Measurements from ENCODE around the gene TRIP13.

Gene TRIP13

GRCh38 chr5:854966-855743 is 37.5 kb upstream of the TRIP13 start:
- DNase-seq, result no peak

DNA sequence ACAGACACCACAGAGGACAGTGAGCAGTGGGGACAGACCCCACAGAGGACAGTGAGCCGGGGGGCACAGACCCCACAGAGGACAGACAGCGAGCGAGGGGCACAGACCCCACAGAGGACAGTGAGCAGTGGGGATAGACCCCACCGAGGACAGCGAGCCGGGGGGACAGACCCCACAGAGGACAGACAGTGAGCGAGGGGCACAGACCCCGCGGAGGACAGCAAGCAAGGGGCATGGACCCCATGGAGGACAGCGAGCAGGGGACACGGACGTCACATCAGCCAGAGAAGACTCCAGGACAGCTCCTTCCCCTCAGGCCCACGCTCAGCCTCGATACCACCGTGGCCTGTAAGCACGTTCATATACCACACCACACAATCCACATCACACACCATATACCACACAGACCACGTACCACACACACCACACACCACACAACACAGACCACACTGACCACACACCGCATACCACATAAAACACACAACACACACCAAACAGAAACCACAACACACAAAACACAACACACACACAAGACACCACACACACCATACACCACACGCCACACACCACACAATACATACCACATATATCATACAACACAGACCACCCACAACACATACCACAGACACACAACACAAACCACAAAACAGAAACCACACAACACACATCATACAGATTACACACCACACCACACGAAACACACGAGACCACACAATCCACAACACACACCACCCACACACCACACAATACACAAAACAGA is 36.7 kb upstream of the TRIP13 start:
- DNase-seq, result no peak

DNA sequence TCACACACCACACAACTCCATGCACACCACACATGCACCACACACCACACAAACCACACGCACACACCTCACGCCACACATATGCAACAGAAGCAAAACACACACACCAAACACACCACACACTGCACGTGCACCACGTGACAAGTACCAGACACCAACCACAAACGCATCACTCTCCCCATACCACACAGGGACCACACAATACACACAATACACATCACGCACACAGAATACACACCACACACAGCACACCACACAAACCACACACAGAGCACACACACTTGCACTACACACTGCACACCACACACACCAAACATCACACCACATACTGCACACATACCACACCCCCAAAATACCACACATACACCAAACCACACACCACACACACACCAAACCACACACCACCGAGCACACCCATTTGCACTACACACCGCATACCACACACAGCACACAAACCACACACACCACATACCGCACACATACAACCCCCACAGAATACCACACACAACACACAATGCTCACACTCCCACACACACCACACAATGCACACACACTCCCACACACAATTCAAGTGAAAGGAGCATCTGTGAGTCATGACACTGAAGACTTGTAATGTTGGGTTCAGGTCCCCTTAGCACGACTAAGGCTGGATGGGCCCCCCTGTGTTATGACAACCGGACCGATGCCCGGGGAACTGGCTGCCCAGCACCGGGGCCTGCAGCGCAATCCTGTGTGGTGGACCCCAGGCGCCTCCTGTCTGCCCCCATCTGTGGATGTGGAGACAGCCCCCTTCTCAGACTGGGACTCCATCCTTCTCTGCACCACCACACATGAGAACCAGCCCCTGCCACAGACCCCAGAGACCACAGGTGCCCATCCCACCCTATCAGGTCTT is 35.9 kb upstream of the TRIP13 start:
- no peak for DNase-seq

- no peak for DNase-seq
These were observed 34.0 kb upstream of the TRIP13 start for GRCh38 chr5:858726-859125.

GRCh38 chr5:859391-859790 is 33.3 kb upstream of the TRIP13 start:
- DNase-seq, result no peak

GRCh38 chr5:859798-860296 is 32.8 kb upstream of the TRIP13 start:
- DNase-seq, result no peak

DNA sequence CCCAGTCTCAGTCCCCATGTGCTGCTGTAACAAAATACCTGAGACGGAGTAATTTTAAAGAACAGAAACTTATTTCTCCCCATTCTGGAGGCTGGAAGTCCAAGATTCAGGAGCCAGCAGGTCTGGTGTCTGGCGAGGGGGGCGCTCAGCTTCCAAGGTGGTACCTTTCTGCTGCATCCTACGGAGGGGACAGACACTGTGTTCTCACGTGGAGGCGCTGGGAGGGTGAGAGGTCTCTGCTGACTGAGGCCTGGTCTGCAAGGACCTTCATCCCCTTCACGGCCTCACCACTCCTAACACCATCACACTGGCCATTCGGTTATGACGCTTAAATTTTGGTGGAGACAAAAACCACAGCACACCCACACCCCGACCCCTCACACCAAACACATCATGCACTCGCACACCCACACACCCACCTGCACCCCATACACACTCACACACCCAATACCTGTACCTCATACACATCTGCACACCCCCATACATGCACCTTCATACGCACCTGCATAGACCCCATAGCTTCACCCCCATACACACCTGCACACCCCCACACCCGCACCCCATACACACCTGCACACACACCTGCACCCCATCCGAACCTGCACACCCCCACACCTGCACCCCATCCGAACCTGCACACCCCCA is 32.1 kb upstream of the TRIP13 start:
- DNase-seq, result no peak

- DNase-seq, result no peak
These were observed 31.0 kb upstream of the TRIP13 start for GRCh38 chr5:861442-862366.

GRCh38 chr5:862367-863243 is 30.1 kb upstream of the TRIP13 start:
- no peak for DNase-seq

DNA sequence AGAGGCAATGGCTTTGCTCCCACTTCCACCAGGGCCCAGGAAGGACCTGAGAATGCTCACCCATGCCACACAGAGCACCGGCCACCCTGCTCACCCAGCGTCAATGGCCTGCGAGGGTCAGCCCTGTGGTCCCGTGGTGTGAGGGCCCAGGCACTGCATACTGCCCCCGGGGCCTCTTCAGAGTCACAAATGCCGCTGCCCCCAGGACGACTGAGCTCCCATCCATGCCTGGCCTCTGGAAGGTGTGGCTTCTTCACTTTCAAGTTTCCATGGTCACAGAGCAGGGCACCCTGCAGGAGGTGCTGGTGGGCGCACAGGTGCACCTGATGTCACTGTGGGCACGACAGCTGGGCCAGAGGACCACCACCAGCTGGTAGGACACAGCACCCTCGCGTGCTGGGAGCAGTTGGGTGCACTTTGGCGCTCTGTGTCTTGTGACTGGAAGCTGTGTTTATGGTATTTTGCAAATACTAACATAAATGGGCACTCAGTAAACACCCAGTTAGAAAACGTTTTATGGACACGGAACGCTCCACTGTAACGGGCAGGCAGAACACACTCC is 29.4 kb upstream of the TRIP13 start:
- DNase-seq, result no peak

DNA sequence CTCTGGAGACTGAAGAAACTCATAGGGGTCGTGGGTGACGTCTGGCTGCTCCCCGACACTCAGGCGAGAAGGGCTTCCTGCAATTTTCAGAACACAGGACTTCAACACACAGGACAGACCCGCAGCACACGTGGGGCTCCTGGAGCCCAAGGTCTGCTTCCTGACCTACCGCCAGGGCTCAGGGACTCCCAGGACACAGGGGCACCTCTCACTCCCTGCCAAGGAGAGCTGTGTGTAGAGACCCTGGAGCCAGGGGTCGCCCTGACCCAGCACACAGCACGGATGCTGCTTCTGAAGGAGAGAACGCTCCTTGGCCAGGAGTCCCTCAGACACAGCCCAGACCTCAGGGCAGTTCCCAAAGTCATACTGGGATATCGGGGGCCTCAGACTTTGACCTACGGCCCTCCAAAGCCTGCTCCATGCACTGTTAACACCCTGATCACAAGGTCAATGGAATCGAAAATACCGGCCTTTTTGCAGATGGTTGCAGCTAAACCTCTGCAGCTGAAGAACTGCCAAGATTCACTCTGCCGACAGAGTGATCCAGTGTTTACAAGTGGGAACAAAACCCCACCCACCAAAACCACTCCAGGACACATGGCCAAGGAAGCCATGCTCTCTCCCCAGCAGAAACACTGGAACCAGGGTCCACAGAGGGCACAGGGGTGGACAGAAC is 28.1 kb upstream of the TRIP13 start:
- no peak for DNase-seq

- DNase-seq, result no peak
These were observed 27.5 kb upstream of the TRIP13 start for GRCh38 chr5:865168-865521.

DNA sequence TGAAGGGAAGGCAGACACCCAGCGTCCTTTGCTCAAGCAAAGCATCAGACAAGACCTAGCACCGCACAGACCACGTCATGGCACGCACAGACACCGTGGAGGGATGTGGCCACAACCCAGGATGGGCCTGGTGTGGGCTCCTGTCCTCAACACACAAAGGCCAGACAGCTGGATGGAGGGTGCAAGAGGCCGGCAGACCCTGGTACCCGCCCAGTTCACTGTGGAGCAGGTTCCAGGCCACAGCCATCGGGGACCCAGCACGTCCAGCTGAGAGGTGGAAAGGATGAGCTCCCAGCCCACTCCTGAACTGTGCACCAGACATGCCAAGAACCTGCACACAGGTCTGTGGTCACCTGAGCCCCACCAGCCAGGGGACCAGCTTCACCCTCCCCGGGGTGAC is 26.9 kb upstream of the TRIP13 start:
- no peak for DNase-seq

DNA sequence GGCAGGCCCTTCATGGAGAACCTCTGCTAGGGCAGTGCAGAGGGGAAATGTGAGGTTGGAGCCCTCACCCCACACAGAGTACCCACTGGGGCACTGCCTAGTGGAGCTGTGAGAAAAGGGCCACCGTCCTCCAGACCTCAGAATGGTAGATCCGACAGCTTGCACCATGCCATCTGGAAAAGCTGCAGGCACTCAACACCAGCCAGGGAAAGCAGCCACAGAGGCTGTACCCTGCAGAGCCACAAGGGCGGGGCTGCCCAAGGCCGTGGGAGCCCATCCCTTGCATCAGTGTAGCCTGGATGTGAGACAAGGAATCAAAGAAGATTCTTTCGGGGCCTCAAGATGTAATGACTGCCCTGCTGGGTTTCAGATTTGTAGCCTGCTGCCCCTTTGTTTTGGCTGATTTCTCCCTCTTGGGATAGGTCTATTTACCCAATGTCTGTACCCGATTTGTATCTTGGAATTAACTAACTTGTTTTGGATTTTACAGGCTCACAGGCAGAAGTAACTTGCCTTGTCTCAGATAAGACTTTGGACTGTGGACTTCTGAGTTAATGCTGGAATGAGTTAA is 25.3 kb upstream of the TRIP13 start:
- DNase-seq, result no peak

DNA sequence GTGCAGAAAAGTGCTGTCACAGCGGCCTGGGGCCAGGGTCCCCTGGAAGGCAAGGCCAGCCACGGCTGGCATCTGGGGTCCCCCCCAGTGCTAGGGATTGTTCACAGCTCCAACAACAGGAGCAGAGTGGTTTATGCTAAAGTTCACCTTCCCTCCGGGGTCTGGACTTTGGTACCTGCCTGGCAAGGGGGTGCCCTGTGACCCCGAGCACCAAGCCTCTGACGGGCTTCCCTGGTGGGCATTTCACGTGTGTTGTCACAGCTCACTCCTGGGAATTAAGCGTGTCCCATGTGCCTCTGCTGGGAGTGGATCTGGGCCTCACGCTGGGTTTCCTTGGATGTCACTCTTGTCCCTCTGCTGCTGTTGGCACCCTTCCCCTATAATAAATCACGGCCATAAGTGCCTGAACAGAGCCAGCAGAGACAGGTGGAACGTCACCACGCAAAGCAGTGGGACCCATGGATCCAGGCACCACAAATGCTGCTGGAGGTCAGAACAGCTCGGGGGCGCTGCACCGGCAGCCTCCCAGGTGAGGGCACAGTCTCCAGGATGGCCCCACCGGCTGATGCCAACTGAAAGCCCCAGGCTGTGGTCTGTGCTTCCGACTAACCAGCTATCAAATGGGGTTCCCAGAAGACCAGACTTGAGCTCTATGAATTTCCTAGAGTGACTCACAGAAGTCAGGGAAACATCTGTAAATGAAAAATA is 24.1 kb upstream of the TRIP13 start:
- no peak for DNase-seq

DNA sequence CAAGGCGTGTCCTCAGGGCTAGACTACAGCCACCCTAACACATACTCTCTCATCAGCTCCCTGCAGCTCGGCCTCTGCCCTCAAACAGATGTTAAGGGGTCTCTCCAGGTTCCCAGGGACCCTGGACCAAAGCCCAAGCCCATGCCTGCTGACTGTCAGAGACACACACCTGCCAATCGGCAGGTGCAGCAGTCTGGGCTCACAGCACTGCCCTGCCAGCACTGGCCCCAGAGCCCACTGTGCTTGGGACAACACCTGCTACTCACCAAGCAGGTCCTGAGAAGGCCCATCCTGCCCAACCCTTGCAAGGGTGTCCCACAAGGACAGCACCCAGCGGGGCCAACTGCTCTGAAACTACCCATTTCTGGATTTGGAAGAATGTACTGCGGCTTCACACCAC is 21.7 kb upstream of the TRIP13 start:
- no peak for DNase-seq

DNA sequence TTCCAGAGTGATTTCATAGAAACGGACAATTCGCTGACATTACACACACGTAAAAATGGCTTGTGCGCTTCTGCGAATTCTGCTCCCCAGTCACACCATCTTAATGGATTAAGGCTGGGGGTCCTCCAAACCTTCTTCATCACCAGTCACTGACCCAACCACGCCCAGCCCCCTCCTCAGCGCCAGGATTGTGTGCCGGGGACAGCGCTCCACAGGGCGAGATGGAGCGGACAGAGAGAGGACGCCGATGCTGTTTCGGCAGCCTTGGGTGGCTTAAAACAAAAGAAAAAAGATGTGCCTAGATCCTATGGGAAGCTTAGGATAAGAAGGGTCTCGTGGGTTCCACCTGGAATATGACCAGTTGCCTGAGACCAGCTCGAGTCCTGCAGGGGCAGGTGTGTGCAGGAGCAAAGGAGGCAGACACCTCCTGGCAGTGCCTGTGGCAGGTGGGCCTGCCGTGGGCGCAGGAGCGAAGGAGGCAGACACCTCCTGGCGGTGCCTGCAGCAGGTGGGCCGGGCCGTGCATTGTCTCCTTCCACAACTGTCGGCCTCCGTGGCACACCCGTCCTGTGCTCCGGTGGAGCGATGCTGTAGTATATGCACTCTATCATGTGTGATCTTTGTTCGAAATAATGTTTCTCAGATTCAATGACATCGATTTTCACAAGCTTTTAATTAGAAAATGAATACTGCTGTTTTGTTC is 20.9 kb upstream of the TRIP13 start:
- no peak for DNase-seq

DNA sequence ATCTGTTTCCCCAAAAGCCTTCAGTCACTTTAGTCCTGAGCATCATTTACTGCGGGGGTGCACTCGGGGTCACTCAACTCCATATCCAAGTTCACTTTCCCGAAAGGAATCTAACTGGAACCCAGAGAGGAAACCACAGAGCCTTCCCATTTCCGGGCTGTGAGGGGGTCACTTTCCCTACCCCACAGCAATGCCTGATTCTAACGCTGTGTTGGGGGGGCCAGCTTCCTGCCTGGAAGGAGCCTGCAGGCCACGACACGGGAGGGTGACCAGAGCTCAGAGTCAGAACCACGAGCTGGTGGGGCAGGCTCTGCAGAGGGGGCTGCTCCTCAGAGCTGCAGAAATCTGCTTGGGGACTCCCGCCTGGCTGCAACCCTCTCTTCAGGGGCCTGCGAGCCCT is 20.4 kb upstream of the TRIP13 start:
- DNase-seq, result no peak

All from KG1 (cell line).